IPS DF 6.9 (cell line): ENCODE results near the gene RET.
"Not testable (repeated sequence)": the region's sequence is repeated elsewhere in the genome, so short reads cannot be mapped to it uniquely, and the experiment has no call there.

ENCODE experiments used
- DNase-seq: peaks from one replicate; pipeline ENCODE4 v3.0.0-alpha.2; 2013; ENCODE audit warnings: low read depth, low spot score
- H3K27ac ChIP-seq: one replicate; pipeline ENCODE4 v1.5.1; 2013; ENCODE audit warnings: low read length, control low read depth
- H3K27me3 ChIP-seq: 2 replicates; pipeline ENCODE4 v1.6.1; 2013; ENCODE audit warnings: mild to moderate bottlenecking, low read length; ENCODE audit not compliant: control insufficient read depth, insufficient read depth
- H3K36me3 ChIP-seq: 2 replicates; pipeline ENCODE4 v1.6.1; 2013; ENCODE audit warnings: low read length; ENCODE audit not compliant: control insufficient read depth, insufficient read depth
- H3K4me1 ChIP-seq: 2 replicates; pipeline ENCODE4 v1.6.1; 2013; ENCODE audit warnings: low read length; ENCODE audit not compliant: control insufficient read depth, insufficient read depth
- H3K4me3 ChIP-seq: 2 replicates; pipeline ENCODE4 v1.5.1; 2013; ENCODE audit warnings: mild to moderate bottlenecking, low read length
- H3K9me3 ChIP-seq: 2 replicates; pipeline ENCODE4 v1.6.1; 2013; ENCODE audit warnings: low read length, inconsistent platforms; ENCODE audit not compliant: control insufficient read depth, insufficient read depth
- WGBS: extraction: QIAGEN DNeasy Blood & Tissue Kit; methylation state at CpG from one replicate; pipeline ENCODE4 v1.1.7; 2013; ENCODE audit warnings: mixed read lengths, missing lambda C conversion rate; ENCODE audit not compliant: insufficient read length, insufficient coverage; 5-methylcytosine and 5-hydroxymethylcytosine counted together

RET gene

DNA sequence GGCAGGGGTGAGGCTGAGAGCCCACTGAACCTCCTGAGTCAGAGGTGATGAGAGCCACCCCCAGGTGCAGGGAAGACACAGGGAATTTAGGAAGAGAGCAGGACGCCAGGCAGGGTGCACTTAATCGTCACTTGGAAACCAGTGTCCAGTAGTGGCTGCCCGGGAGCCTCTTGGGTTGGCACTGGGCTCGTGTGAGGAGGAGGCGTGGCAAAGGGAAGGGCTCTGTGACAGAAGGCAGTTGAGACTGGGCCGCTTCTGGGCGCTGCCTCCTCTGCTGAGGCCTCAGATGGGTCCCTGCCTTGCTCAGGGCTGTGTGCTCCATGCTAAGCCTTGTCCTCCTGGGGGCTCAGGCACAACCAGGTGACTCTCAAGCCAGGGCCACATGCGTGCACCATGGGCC, 13.3 kb downstream of the RET start:
- no peaks in the 10 kb centered on the region for H3K36me3 ChIP-seq
- H3K27ac ChIP-seq = no peak overlapping the region
- H3K9me3 ChIP-seq = no peaks in the 10 kb centered on the region
- no peak for DNase-seq
- no peaks in the 10 kb centered on the region for H3K27me3 ChIP-seq
- no peak overlapping the region for H3K4me3 ChIP-seq
- H3K4me1 ChIP-seq = no peaks in the 10 kb centered on the region; the same call in 1 of the 2 replicates
- no CpG with 5 or more reads among the region's 8 CpGs for WGBS

DNA sequence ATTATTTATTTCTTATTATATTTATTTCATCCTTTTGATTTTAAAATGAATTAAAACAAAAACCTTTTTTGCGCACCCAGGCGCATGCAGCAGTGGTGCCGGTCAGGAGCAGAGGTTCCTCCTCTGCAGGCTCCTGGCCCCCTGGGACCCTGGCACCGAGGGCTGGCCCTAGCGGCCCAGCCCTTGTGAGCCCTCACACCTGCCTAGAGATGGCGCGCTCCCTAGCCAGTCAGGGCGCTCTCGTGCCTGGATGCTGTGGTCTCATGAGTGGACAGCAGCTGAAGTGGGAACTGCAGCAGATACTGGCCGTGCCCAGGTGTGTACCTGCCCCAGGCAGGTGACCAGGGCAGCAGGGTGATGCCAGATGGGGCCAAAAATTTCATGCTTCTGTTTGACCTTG, 13.8 kb downstream of the RET start:
- no peaks in the 10 kb centered on the region; the same call in 1 of the 2 replicates for H3K4me1 ChIP-seq
- WGBS = no CpG with 5 or more reads among the region's 10 CpGs
- no peak overlapping the region for H3K27ac ChIP-seq
- no peaks in the 10 kb centered on the region for H3K9me3 ChIP-seq
- no peak overlapping the region for H3K4me3 ChIP-seq
- no peak for DNase-seq
- no peaks in the 10 kb centered on the region for H3K27me3 ChIP-seq
- no peaks in the 10 kb centered on the region for H3K36me3 ChIP-seq

DNA sequence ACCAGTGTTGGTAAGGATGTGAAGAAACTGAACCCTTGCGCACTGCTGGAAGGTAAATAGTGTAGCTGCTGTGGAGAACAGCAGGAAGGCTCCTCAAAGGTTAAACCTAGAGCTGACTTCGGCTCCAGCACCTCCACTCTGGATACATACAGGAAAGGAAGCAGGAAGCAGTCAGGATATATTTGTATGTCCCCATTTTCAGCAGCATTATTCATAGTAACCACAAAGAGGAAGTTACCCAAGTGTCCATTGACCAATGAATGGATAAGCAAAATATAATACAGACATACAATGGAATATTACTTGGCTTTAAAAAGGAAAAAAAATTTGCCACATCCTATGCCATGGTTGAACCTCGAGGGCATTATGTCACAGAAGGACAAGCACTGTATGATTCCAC, 15.0 kb downstream of the RET start:
- Histone ChIP-seq H3K4me3 (no peak overlapping the region), H3K36me3 (no peaks in the 10 kb centered on the region), H3K27me3 (no peaks in the 10 kb centered on the region), H3K4me1 (no peaks in the 10 kb centered on the region; the same call in 1 of the 2 replicates), H3K27ac (no peak overlapping the region), H3K9me3 (no peaks in the 10 kb centered on the region)
- no peak for DNase-seq
- WGBS = no CpG with 5 or more reads among the region's 3 CpGs

DNA sequence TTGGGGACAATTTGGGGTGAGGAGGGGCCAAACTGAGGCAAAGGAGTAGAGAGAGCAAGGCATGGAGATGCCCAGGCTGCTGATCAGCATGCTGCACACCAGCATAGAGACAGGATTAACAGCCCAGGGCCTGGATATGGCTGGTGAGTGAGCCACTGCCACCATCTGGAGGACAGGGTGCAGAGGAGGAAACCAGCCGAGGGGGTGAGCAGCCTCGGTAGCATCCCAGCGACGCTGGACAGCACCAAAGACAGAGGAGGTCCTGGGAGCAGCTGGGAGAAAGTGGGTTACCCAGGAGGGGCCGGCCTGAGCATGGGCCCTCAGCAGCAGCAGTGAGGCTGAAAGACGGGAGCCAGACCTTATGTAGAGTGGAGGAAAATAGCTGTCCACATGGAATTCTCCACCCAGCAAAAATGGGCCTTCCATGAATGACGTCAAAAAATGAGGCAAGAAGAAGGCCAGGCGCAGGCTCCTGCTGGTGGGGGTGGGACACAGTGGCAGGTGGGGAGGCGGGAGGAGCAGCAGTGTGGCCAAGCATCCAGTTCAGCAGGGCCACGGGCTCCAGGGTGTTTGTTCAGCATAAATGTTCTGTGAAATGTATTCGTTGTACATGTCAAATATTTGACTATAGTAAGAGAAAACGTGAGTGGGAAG, 16.7 kb downstream of the RET start:
- no peaks in the 10 kb centered on the region for H3K9me3 ChIP-seq
- no peak for DNase-seq
- no peak overlapping the region for H3K4me3 ChIP-seq
- H3K36me3 ChIP-seq = no peaks in the 10 kb centered on the region
- H3K4me1 ChIP-seq = no peaks in the 10 kb centered on the region; the same call in 1 of the 2 replicates
- no CpG with 5 or more reads among the region's 12 CpGs for WGBS
- no peaks in the 10 kb centered on the region for H3K27me3 ChIP-seq
- no peak overlapping the region for H3K27ac ChIP-seq

DNA sequence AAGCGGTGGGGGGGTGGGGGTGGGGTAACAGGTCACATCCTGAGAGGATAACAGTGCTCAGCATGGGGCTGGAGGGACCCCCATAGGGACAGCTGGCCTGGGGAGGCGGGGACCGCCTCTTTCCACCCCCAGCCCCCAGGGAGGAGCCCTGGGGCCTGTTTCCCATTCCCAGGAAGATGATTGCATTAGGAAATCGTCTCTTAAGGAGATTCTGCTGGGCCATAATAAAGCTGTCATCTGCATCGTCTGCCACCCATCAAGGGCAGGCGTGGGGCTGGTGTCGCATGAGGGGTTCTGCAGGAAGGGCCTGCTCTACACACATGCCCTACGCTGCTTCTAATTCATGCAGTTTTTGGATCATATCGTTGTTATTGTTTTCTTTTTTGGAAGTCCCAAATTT, 17.2 kb downstream of the RET start:
- WGBS = no CpG with 5 or more reads among the region's 9 CpGs
- Histone ChIP-seq H3K27me3 (no peaks in the 10 kb centered on the region), H3K9me3 (no peaks in the 10 kb centered on the region), H3K27ac (no peak overlapping the region), H3K4me1 (no peaks in the 10 kb centered on the region), H3K36me3 (no peaks in the 10 kb centered on the region), H3K4me3 (no peak overlapping the region)
- no peak for DNase-seq

DNA sequence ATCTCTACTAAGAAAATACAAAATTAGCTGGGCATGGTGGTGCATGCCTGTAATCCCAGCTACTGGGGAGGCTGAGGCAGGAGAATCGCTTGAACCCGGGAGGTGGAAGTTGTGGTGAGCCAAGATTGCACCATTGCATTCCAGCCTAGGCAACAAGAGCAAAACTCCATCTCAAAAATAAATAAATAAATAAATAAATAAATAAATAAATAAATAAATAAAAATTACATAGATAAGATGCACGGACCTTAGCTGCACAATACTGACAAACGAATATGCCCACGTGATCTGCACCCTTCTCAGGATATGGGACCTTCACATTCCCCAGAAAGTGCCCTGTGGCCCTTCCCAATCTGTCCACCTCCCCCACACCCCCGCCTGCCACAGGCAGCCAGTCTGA, 22.5 kb downstream of the RET start:
- H3K4me1 ChIP-seq, H3K4me3 ChIP-seq, DNase-seq, H3K27ac ChIP-seq, H3K9me3 ChIP-seq, H3K36me3 ChIP-seq, H3K27me3 ChIP-seq: not testable (repeated sequence)
- no CpG with 5 or more reads among the region's 6 CpGs for WGBS

DNA sequence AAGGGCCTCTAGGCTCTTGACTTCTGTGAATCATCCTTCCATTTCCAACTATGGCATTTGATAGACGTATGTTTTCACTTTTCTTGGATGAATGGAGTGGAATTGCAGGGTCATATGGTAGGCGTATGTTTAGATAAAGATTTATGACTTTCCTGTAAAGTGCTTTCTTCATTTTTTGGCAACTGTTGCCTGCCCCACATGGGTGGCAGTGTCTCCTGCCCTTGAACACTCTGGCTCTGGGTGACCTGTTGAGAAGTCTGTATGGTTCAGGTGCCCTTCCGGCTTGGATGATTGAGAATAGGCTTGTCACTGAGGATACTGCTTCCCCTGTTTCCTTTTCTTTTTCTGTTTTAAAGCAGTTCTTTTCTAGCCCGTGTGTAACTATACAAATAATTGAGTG, 23.1 kb downstream of the RET start:
- Histone ChIP-seq H3K9me3 (no peaks in the 10 kb centered on the region), H3K36me3 (no peaks in the 10 kb centered on the region; the same call in 1 of the 2 replicates), H3K4me1 (no peaks in the 10 kb centered on the region; the same call in 1 of the 2 replicates), H3K27ac (no peak overlapping the region), H3K4me3 (no peak overlapping the region), H3K27me3 (peaks cover 2% of the 10 kb centered on the region; the same call in 1 of the 2 replicates)
- WGBS = no CpG with 5 or more reads among the region's 4 CpGs
- no peak for DNase-seq

DNA sequence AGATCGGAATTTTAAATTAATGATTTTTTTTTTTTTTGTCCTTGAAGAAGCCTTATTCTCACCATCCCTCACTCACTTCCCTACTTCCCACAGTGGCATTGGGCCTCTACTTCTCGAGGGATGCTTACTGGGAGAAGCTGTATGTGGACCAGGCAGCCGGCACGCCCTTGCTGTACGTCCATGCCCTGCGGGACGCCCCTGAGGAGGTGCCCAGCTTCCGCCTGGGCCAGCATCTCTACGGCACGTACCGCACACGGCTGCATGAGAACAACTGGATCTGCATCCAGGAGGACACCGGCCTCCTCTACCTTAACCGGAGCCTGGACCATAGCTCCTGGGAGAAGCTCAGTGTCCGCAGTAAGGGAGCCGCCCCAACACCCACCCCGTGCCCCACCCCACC, 23.5 kb downstream of the RET start:
- Histone ChIP-seq H3K4me1 (no peaks in the 10 kb centered on the region; the same call in 1 of the 2 replicates), H3K36me3 (no peaks in the 10 kb centered on the region; the same call in 1 of the 2 replicates), H3K27me3 (peaks cover 2% of the 10 kb centered on the region; the same call in 1 of the 2 replicates), H3K4me3 (no peak overlapping the region), H3K27ac (no peak overlapping the region), H3K9me3 (no peaks in the 10 kb centered on the region)
- WGBS = no CpG with 5 or more reads among the region's 17 CpGs
- no peak for DNase-seq

DNA sequence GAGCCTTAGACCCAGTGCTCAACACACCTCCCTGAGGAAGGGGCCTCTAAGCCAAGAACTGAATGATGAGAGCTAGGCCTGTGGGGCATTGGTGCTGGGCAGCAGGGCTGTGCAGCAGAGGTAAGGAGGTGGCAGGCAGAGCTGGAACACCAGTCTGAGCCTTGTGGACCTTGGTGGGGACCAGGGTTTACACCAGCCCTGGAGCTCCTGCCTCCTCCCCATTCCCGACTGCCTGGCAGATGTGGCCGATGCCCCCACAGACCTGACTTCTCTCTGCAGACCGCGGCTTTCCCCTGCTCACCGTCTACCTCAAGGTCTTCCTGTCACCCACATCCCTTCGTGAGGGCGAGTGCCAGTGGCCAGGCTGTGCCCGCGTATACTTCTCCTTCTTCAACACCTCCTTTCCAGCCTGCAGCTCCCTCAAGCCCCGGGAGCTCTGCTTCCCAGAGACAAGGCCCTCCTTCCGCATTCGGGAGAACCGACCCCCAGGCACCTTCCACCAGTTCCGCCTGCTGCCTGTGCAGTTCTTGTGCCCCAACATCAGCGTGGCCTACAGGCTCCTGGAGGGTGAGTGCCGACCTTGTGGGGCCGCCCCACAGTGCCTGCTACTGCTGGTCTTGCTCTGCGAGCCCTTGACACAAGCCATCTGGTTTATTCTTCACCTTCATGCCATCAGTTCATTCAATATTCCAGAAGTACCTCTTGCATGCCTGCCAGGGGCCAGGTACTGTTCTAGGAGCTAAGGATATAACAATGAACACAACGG, 25.4 kb downstream of the RET start:
- no peaks in the 10 kb centered on the region; the same call in 1 of the 2 replicates for H3K36me3 ChIP-seq
- DNase-seq = no peak
- no peak overlapping the region for H3K4me3 ChIP-seq
- WGBS = no CpG with 5 or more reads among the region's 19 CpGs
- no peaks in the 10 kb centered on the region; the same call in 1 of the 2 replicates for H3K4me1 ChIP-seq
- no peaks in the 10 kb centered on the region for H3K9me3 ChIP-seq
- H3K27me3 ChIP-seq = peaks cover 2% of the 10 kb centered on the region; the same call in 1 of the 2 replicates
- H3K27ac ChIP-seq = no peak overlapping the region

DNA sequence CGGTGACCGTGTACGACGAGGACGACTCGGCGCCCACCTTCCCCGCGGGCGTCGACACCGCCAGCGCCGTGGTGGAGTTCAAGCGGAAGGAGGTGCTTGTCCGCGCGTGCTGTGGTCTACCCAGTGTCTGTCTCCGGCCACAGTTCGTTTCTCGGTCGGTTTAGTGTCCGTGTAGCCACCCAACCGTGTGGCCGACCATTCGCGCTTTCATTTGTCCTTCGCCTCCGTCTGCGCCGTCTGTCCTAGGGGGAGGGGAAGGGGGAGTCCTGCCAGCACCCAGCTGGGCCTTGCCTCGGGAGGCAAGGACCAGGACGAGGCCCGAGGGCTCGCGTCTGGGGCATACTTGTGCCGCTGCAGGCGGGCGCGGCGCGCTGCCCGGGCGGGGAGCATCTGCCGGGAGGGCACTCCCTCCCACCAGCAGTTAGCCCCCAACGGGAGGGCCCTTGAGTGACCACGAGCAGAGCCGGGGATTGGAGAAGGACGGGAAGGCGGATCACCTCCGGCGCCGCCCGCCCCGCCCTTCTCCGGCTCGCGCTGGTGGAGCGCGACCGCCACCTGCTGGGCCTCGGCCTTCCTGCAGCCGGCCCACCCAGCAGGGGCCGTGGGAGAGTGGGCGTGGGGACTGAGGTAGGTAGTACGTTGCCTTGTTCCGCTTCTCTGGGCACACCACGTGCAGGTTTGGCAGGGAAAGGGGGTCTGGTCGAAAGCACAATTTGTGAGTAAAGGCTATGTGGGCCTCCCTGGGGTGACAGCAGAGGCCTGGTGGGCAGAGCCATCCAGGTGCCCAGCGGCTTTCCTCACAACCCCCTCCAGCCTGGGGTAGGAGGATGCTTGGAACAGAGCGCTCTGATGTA, 28.5 kb downstream of the RET start:
- H3K9me3 ChIP-seq = no peaks in the 10 kb centered on the region
- H3K27me3 ChIP-seq = peaks cover 2% of the 10 kb centered on the region; the same call in 1 of the 2 replicates
- peak; percentile 52 for DNase-seq
- WGBS = no CpG with 5 or more reads among the region's 71 CpGs
- H3K36me3 ChIP-seq = no peaks in the 10 kb centered on the region; the same call in 1 of the 2 replicates
- peak overlapping the region; percentile 46; the same call in 1 of the 2 replicates for H3K4me3 ChIP-seq
- H3K4me1 ChIP-seq = no peaks in the 10 kb centered on the region; the same call in 1 of the 2 replicates
- H3K27ac ChIP-seq = no peak overlapping the region
